Stomach (tissue), 4 donors: ENCODE measurements around the gene ADAMTSL3.

ENCODE experiments used
- EP300 ChIP-seq: sonication (generic); formaldehyde crosslinking; IDR thresholded peaks from one replicate; pipeline ENCODE4 v1.6.1; 2017; ENCODE audit warnings: antibody characterized with exemption
- TF ChIP-seq, protein P1 (sequence below), 7 experiments: fragments of 450-650 bp in 4 of 7; fragments of 200-600 bp in 3 of 7; sonication (generic) in 3 of 7; IDR thresholded peaks; one replicate each; pipeline ENCODE4 v1.5.1; 2016 to 2019; ENCODE audit warnings: antibody characterized with exemption in 7 of 7, control low read depth in 2 of 7, mild to moderate bottlenecking in 1 of 7

DNA sequence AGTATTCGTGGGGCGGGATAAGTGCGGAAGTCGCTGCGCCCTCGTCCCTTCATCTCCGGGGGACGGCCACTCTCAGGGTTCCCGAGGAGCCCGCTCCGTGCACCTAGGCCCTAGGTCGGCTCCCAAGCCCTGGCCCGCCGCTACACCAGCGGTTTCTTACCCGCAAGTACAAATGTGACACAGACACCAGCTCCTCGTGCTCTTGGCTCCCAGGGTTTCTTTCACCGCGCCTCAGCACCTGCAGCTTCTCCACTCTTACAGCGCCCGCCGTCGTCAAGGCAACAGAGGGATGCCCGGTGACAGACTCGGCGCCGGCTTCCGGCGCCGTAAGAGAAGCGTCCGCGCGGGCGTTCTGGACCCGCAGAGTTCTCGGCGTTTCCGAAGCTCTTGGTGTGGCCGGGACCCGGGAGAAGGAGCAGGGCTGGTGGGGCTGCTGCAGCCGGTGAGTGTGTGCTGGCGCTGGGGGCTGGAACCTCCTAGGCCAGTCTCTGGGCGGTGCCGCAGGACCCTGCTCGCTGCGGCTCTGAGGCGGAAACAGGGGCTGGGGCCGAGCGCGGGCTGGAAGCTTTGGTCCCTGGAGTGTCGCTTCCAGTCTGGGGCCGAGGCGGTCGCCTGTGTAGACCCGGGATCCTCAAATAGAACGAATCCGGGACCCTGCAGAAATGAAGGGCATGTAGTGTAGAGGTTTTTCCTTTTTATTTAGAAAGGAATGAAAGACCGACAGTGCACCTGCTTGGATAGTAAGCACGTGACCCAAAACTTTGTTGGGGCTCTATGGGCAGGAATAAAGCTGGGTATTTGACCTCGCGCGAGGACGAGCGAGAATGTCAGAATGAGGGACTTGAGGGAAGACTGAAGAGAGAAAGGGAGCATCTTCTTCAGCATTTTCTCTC is 426.2 kb downstream of the ADAMTSL3 start:
- TF ChIP-seq, protein P1, sequence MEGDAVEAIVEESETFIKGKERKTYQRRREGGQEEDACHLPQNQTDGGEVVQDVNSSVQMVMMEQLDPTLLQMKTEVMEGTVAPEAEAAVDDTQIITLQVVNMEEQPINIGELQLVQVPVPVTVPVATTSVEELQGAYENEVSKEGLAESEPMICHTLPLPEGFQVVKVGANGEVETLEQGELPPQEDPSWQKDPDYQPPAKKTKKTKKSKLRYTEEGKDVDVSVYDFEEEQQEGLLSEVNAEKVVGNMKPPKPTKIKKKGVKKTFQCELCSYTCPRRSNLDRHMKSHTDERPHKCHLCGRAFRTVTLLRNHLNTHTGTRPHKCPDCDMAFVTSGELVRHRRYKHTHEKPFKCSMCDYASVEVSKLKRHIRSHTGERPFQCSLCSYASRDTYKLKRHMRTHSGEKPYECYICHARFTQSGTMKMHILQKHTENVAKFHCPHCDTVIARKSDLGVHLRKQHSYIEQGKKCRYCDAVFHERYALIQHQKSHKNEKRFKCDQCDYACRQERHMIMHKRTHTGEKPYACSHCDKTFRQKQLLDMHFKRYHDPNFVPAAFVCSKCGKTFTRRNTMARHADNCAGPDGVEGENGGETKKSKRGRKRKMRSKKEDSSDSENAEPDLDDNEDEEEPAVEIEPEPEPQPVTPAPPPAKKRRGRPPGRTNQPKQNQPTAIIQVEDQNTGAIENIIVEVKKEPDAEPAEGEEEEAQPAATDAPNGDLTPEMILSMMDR (IDR thresholded peaks at IDR 0.05): no peak
- TF ChIP-seq EP300: no peak
